Activated CD4-positive, alpha-beta T cell treated with anti-CD3 and anti-CD28 coated beads, Interleukin-2, amount 50 U/mL, for 16 hours (primary cell): Measurements from ENCODE around the gene VPS26A.
"Not testable (repeated sequence)": the region's sequence is repeated elsewhere in the genome, so short reads cannot be mapped to it uniquely, and the experiment has no call there.

Experiments
- DNase-seq: peaks from one replicate; pipeline ENCODE4 v3.0.0-alpha.2; 2020

Gene VPS26A

GRCh38 chr10:69103784-69104183 lies 20.2 kb upstream of the VPS26A start:
- no peak for DNase-seq

- no peak for DNase-seq
Measured at GRCh38 chr10:69104994-69105790, 18.8 kb upstream of the VPS26A start.

- DNase-seq: no peak
Measured at GRCh38 chr10:69107176-69107490, 16.8 kb upstream of the VPS26A start.

DNA sequence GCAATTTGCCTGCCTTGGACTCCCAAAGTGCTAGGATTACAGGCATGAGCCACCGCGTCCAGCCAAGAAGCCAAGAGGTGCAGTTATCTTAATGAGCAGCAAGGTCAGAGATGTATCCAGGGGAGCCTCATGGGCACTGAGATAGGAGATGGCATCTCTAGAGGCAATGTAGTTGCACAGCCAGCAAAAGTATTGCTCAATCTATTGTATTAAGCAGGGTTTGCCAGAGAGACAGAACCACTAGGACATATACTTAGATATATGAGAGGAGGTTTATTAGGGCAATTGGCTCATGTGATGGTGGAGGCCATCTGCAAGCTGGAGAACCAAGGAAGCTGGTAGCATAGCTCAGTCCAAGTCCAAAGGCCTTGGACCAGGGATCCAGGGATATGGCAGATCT lies 16.3 kb upstream of the VPS26A start:
- DNase-seq: no peak

- no peak for DNase-seq
Measured at GRCh38 chr10:69119896-69120295, 4.1 kb upstream of the VPS26A start.

DNA sequence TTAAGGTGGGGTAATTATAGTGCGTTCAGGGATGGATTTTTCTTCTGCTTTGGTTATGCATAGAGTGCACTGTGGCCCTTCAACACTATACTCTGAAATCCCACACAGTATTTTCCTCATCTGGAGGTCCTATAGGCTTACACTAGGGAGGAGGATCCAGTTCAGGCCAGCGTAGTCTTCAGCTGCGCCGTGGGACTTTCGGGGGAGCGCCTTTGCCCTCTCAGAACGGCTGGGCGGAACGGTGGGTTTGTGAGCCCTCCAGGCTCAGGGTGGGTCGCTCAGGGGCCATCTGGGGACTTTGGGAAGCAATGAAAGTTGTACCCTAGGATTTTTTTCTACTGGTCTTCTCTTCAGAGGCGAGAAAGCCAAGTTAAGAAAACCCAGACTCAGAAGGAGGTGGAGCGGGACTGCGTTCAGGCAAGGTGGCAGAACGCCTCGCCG lies 652 bp upstream of the VPS26A start:
- no peak for DNase-seq

GRCh38 chr10:69124563-69125268 lies 738 bp downstream of the VPS26A start:
- DNase-seq: peak; percentile 80

GRCh38 chr10:69125554-69125953 lies 1.6 kb downstream of the VPS26A start:
- no peak for DNase-seq

- no peak for DNase-seq
Measured at GRCh38 chr10:69130251-69130650, 6.3 kb downstream of the VPS26A start.

GRCh38 chr10:69139961-69140360 lies 16.0 kb downstream of the VPS26A start:
- DNase-seq: no peak

DNA sequence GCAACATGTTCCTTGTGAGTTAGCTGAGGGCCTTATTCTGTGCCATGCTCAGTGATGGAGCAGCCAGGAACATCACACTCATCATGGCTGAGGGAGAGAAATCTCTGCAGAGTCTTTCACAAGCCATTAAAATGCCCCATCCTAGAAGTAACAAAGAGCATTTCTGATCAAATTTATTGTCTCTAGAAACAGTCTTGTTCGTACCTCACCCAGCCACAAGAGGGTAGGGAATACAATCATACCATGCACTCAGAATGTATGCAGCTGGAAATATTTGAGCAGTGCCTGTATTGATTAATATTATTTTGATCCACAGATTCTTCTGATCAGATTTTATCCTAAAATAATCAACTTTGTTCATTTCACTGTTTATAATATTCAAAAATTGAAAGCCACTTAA lies 17.3 kb downstream of the VPS26A start:
- DNase-seq: no peak

- DNase-seq: not testable (repeated sequence)
Measured at GRCh38 chr10:69142074-69142473, 18.1 kb downstream of the VPS26A start.

GRCh38 chr10:69142983-69143382 lies 19.0 kb downstream of the VPS26A start:
- DNase-seq: no peak

GRCh38 chr10:69145329-69145728 lies 21.4 kb downstream of the VPS26A start:
- DNase-seq: no peak

GRCh38 chr10:69145864-69146263 lies 21.9 kb downstream of the VPS26A start:
- DNase-seq: no peak

DNA sequence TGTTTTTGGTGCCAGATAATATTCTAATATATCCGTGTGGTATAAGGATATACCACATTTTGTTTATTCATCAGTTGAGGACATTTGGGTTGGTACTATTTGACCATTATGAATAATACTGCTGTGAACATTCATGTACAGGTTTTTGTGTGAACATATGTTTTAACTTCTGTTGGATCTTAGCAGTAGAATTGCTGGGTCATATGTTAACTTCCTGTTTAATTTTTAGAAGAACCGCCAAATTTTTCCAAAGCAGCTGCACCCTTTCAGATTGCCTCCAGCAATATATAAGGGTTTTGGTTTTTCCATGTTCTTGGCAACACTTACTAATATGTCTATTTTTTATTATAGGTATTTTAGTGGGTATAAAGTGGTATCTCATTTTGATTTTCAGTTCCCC lies 22.8 kb downstream of the VPS26A start:
- peak; percentile 8 for DNase-seq

GRCh38 chr10:69151984-69152383 lies 28.0 kb downstream of the VPS26A start:
- peak; percentile 49 for DNase-seq

DNA sequence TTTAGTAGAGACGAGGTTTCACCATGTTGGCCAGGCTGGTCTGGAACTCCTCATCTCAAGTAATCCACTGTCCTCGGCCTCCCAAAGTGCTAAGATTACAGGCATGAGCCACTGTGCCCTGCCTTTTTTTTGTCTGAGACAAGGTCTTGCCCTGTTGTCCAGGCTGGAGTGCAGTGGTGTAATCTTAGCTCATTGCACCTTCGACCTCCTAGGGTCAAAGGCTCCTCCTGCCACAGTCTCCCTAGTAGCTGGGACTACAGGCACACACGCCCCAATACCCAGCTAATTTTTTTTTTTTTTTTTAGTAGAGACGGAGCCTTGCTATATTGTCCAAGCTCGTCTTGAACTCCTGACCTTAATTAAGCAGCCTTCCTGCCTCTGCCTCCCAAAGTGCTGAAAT lies 29.2 kb downstream of the VPS26A start:
- no peak for DNase-seq

DNA sequence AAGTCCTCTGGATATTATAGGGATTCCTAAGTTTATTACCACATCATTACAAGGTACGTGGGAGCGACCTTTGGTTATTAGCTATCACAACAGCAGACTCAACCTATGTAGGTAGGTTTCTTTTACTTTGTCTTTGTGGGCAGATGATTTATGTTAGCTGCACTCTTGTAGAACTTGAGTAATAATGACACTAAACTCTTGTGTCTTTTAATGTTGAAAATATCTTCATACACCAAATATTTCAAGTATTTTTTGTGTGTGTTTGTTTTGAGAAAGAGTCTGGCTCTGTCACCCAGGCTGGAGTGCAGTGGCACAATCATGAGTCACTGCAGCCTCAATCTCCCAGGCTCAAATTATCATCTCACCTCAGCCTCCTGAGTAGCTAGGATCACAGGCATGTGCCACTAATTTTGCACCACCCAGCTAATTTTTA lies 36.8 kb downstream of the VPS26A start:
- DNase-seq: no peak

GRCh38 chr10:69168493-69168892 lies 44.5 kb downstream of the VPS26A start:
- no peak for DNase-seq

GRCh38 chr10:69172241-69172982 lies 48.4 kb downstream of the VPS26A start:
- DNase-seq: no peak

- DNase-seq: not testable (repeated sequence)
Measured at GRCh38 chr10:69175326-69175725, 51.3 kb downstream of the VPS26A start.

DNA sequence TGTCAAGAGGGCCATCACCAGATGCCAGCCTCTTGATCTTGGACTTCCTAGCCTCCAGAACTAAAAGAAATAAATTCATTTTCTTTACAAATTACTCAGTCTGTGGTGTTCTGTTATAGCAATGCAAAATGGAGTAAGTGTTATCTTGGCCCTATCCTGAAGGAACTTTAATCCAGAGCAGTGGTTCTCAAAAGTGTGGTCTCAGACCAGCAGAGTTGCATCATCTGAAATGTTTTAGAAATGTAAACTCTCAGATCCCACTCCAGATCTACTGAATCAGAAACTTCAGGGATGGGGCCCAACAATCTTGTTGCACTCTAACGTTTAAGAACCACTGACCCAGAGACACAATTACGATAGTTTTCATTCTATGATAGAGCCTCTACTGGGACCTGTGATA lies 52.8 kb downstream of the VPS26A start:
- no peak for DNase-seq
